SH-SY5Y (cell line): ENCODE data around the gene WDCP.

Experiments used
- GATA2 ChIP-seq: IDR thresholded peaks from 2 replicates; pipeline ENCODE4 v1.6.1; 2011; ENCODE audit warnings: mild to moderate bottlenecking, low read depth, low read length
- GATA3 ChIP-seq: IDR thresholded peaks from 2 replicates; pipeline ENCODE4 v1.6.1; 2011; ENCODE audit warnings: low read depth, mild to moderate bottlenecking, low read length, moderate library complexity

- no peak for TF ChIP-seq GATA2
- no peak for TF ChIP-seq GATA3
Measured at GRCh38 chr2:24038786-24039499, 8.2 kb downstream of the WDCP start.
